Fibroblast of lung (primary cell): ENCODE data around the gene ABCD1. TPM values are rescaled to one million over a fixed set of nuclear protein-coding genes. Genes with fewer than 3 reads are reported as not detected.

Experiments used
- DNase-seq, 2 donors: peaks; one replicate each; pipeline versions ENCODE4 v3.0.0 to v3.0.0-alpha.2; 2010; ENCODE audit warnings: low read depth in 2 of 2
- H2AFZ ChIP-seq: 2 replicates; pipeline ENCODE4 v1.5.1; 2012; ENCODE audit warnings: low read length, control low read depth, inconsistent platforms
- H3K27ac ChIP-seq: 2 replicates; pipeline ENCODE4 v1.5.1; 2011; ENCODE audit warnings: low read length, control low read depth; ENCODE audit not compliant: insufficient read depth
- H3K27me3 ChIP-seq: 2 replicates; pipeline ENCODE4 v1.5.1; 2011; ENCODE audit warnings: mild to moderate bottlenecking, low read length; ENCODE audit not compliant: control insufficient read depth, insufficient read depth
- H3K36me3 ChIP-seq: 2 replicates; pipeline ENCODE4 v1.5.1; 2011; ENCODE audit warnings: low read length; ENCODE audit not compliant: control insufficient read depth, insufficient read depth
- H3K4me1 ChIP-seq: 2 replicates; pipeline ENCODE4 v1.5.1; 2011; ENCODE audit warnings: low read length; ENCODE audit not compliant: control insufficient read depth, insufficient read depth; ENCODE audit errors: extremely low read depth
- H3K4me2 ChIP-seq: 2 replicates; pipeline ENCODE4 v1.5.1; 2011; ENCODE audit warnings: low read length, control low read depth; ENCODE audit not compliant: insufficient read depth; ENCODE audit errors: extremely low read depth
- H3K4me3 ChIP-seq, 4 experiments: fragments of 200-600 bp in 1 of 4; sonication (generic) in 1 of 4; replicated peaks in 1 of 4; 2 replicates each; pipeline ENCODE4 v1.5.1; 2011 to 2016; ENCODE audit warnings: low read length in 4 of 4, low read depth in 3 of 4, mild to moderate bottlenecking in 3 of 4, control low read depth in 2 of 4, inconsistent platforms in 1 of 4, mixed read lengths in 1 of 4; ENCODE audit not compliant: insufficient read depth in 1 of 4; ENCODE audit errors: control extremely low read depth in 1 of 4
- H3K79me2 ChIP-seq: 2 replicates; pipeline ENCODE4 v1.5.1; 2012; ENCODE audit warnings: mild to moderate bottlenecking, low read length, inconsistent platforms; ENCODE audit not compliant: control insufficient read depth, insufficient read depth
- H3K9ac ChIP-seq: 2 replicates; pipeline ENCODE4 v1.5.1; 2011; ENCODE audit warnings: mild to moderate bottlenecking, low read length, control low read depth; ENCODE audit not compliant: insufficient read depth
- H3K9me3 ChIP-seq: 2 replicates; pipeline ENCODE4 v1.5.1; 2012; ENCODE audit warnings: low read depth, low read length; ENCODE audit not compliant: control insufficient read depth, insufficient read depth
- H4K20me1 ChIP-seq: 2 replicates; pipeline ENCODE4 v1.5.1; 2011; ENCODE audit warnings: low read length; ENCODE audit not compliant: control insufficient read depth, insufficient read depth; ENCODE audit errors: extremely low read depth
- CTCF ChIP-seq, 2 donors: IDR thresholded peaks in 1 of 2; conservative IDR thresholded peaks in 1 of 2; 1 replicate in 1 of 2; 2 replicates in 1 of 2; pipeline ENCODE4 v1.5.1; 2011 to 2012; ENCODE audit warnings: low read length in 2 of 2, control low read depth in 1 of 2, inconsistent platforms in 1 of 2, low read depth in 1 of 2, mild to moderate bottlenecking in 1 of 2
- EZH2 ChIP-seq: IDR thresholded peaks from 2 replicates; pipeline ENCODE4 v1.5.1; 2012; ENCODE audit warnings: low read length, control low read depth, mild to moderate bottlenecking; ENCODE audit errors: missing control alignments
- polyA plus RNA-seq, 2 donors: library from polyadenylated mRNA; depleted of rRNA in 1 of 2; stranded (reverse) in 1 of 2; unstranded in 1 of 2; fragments of >200 nt; gene quantifications; 2 replicates each; pipeline ENCODE4 v1.2.1, GENCODE V29; 2011 to 2012; ENCODE audit warnings: missing spikeins in 1 of 2
- total RNA-seq: library from RNA; depleted of rRNA; stranded (reverse); fragments of >200 nt; gene quantifications from 2 replicates; pipeline ENCODE4 v1.2.1, GENCODE V29; 2014

Gene ABCD1
- total and polyA plus RNA-seq, 2 donors (not counting 1 experiment from before 2014, with no cell fraction given) = 4.0 to 12.7 TPM

GRCh38 chrX:153782871-153783270, 58.2 kb downstream of the ABCD1 start:
- TF ChIP-seq CTCF (conservative IDR thresholded peaks at IDR 0.05 in 1 of 2, IDR thresholded peaks at IDR 0.05 in 1 of 2; ENCODE audit: low read depth in 1 of 2, low read length in 2 of 2) = no peak
- Histone ChIP-seq H3K4me2 (no peak overlapping the region), H3K9ac (no peak overlapping the region), H3K36me3 (peaks cover 6% of the 10 kb centered on the region), H4K20me1 (no peaks in the 10 kb centered on the region), H3K27ac (no peak overlapping the region), H3K4me3 (no peak overlapping the region), H3K4me1 (no peaks in the 10 kb centered on the region), H2AFZ (no peak overlapping the region), H3K79me2 (no peaks in the 10 kb centered on the region), H3K27me3 (no peaks in the 10 kb centered on the region), H3K9me3 (no peaks in the 10 kb centered on the region)
- DNase-seq = no peak

- TF ChIP-seq EZH2 (no peak), CTCF (conservative IDR thresholded peaks at IDR 0.05 in 1 of 2, IDR thresholded peaks at IDR 0.05 in 1 of 2; ENCODE audit: low read depth in 1 of 2, low read length in 2 of 2) (no peak)
- no peak overlapping the region for H3K9ac ChIP-seq
- no peak overlapping the region for H2AFZ ChIP-seq
- no peaks in the 10 kb centered on the region for H4K20me1 ChIP-seq
- no peaks in the 10 kb centered on the region for H3K9me3 ChIP-seq
- peaks cover 6% of the 10 kb centered on the region for H3K36me3 ChIP-seq
- no peaks in the 10 kb centered on the region for H3K27me3 ChIP-seq
- no peaks in the 10 kb centered on the region for H3K4me1 ChIP-seq
- no peak overlapping the region for H3K27ac ChIP-seq
- H3K79me2 ChIP-seq = no peaks in the 10 kb centered on the region
- no peak for DNase-seq
- H3K4me2 ChIP-seq = no peak overlapping the region
- H3K4me3 ChIP-seq = no peak overlapping the region
These were observed 58.8 kb downstream of the ABCD1 start for GRCh38 chrX:153783378-153784013.

- TF ChIP-seq EZH2 (no peak), CTCF (conservative IDR thresholded peaks at IDR 0.05 in 1 of 2, IDR thresholded peaks at IDR 0.05 in 1 of 2; ENCODE audit: low read depth in 1 of 2, low read length in 2 of 2) (no peak)
- H3K27ac ChIP-seq = no peak overlapping the region
- H3K79me2 ChIP-seq = no peaks in the 10 kb centered on the region
- no peaks in the 10 kb centered on the region for H4K20me1 ChIP-seq
- H3K4me3 ChIP-seq = no peak overlapping the region
- no peak overlapping the region for H3K9ac ChIP-seq
- H3K4me2 ChIP-seq = no peak overlapping the region
- H3K27me3 ChIP-seq = no peaks in the 10 kb centered on the region
- no peak overlapping the region for H2AFZ ChIP-seq
- H3K9me3 ChIP-seq = no peaks in the 10 kb centered on the region
- H3K36me3 ChIP-seq = peaks cover 6% of the 10 kb centered on the region
- no peaks in the 10 kb centered on the region for H3K4me1 ChIP-seq
- no peak for DNase-seq
These were observed 59.8 kb downstream of the ABCD1 start for GRCh38 chrX:153784325-153784967.
